SK-N-SH treated with all-trans-retinoic acid at 6 μM for 48 hours (cell line): Measurements from ENCODE around the gene EML5.

Source experiments
- ATAC-seq: fragments of 200-7000 bp; cut with Tn5 transposase; 3 replicates; pipeline ENCODE4 v1.9.1; 2020; ENCODE audit warnings: mild to moderate bottlenecking, moderate library complexity
- ARNTL ChIP-seq: fragments of 450-650 bp; formaldehyde crosslinking; IDR thresholded peaks from 2 replicates; pipeline ENCODE4 v1.5.0; 2020; ENCODE audit warnings: low read depth, mild to moderate bottlenecking, moderate library complexity, borderline replicate concordance
- BACH2 ChIP-seq: fragments of 250-450 bp; sonication (Bioruptor Pico); IDR thresholded peaks from 2 replicates; pipeline ENCODE4 v1.9.0; 2021; ENCODE audit warnings: mild to moderate bottlenecking, borderline replicate concordance
- ESRRG ChIP-seq: fragments of 250-450 bp; sonication (Bioruptor Pico); IDR thresholded peaks from 2 replicates; pipeline ENCODE4 v1.6.1; 2021; ENCODE audit warnings: mild to moderate bottlenecking
- GLIS3 ChIP-seq: fragments of 250-450 bp; sonication (Bioruptor Pico); IDR thresholded peaks from 2 replicates; pipeline ENCODE4 v1.5.0; 2020; ENCODE audit warnings: mild to moderate bottlenecking, moderate library complexity
- OSR1 ChIP-seq: fragments of 250-450 bp; sonication (Bioruptor Pico); IDR thresholded peaks from 2 replicates; pipeline ENCODE4 v1.8.0; 2022; ENCODE audit warnings: moderate library complexity, mild to moderate bottlenecking, inconsistent platforms
- PPARA ChIP-seq: fragments of 250-450 bp; sonication (Bioruptor Pico); IDR thresholded peaks from 2 replicates; pipeline ENCODE4 v1.5.0; 2020; ENCODE audit warnings: mild to moderate bottlenecking, borderline replicate concordance
- RARB ChIP-seq: fragments of 250-450 bp; sonication (Bioruptor Pico); IDR thresholded peaks from 2 replicates; pipeline ENCODE4 v1.8.0; 2021; ENCODE audit warnings: mild to moderate bottlenecking, moderate library complexity
- SNAI2 ChIP-seq: fragments of 250-450 bp; sonication (Bioruptor Pico); IDR thresholded peaks from 2 replicates; pipeline ENCODE4 v1.5.0; 2020; ENCODE audit warnings: mild to moderate bottlenecking, moderate library complexity
- TCF4 ChIP-seq: fragments of 250-450 bp; sonication (Bioruptor Pico); IDR thresholded peaks from 2 replicates; pipeline ENCODE4 v1.8.0; 2021; ENCODE audit warnings: mild to moderate bottlenecking, moderate library complexity, borderline replicate concordance
- ZC3H10 ChIP-seq: fragments of 250-450 bp; sonication (Bioruptor Pico); IDR thresholded peaks from 2 replicates; pipeline ENCODE4 v1.5.1; 2021; ENCODE audit warnings: mild to moderate bottlenecking, moderate library complexity
- ZFP3 ChIP-seq: fragments of 250-450 bp; sonication (Bioruptor Pico); IDR thresholded peaks from 2 replicates; pipeline ENCODE4 v1.5.0; 2020; ENCODE audit warnings: mild to moderate bottlenecking, moderate library complexity
- ZNF565 ChIP-seq: fragments of 450-650 bp; formaldehyde crosslinking; conservative IDR thresholded peaks from 2 replicates; pipeline ENCODE4 v1.5.0; 2020; ENCODE audit warnings: low read depth, mild to moderate bottlenecking, moderate library complexity
- ZNF8 ChIP-seq: fragments of 450-650 bp; formaldehyde crosslinking; IDR thresholded peaks from 2 replicates; pipeline ENCODE4 v1.5.0; 2020; ENCODE audit warnings: mild to moderate bottlenecking, moderate library complexity
- TF ChIP-seq, protein P1 (sequence below): fragments of 250-450 bp; sonication (Bioruptor Pico); IDR thresholded peaks from 2 replicates; pipeline ENCODE4 v1.8.0; 2021; ENCODE audit warnings: low read depth, mild to moderate bottlenecking, moderate library complexity, borderline replicate concordance
- TF ChIP-seq, protein P2 (sequence below): fragments of 250-450 bp; sonication (Bioruptor Pico); IDR thresholded peaks from 2 replicates; pipeline ENCODE4 v1.5.0; 2020; ENCODE audit warnings: mild to moderate bottlenecking, moderate library complexity
- TF ChIP-seq, protein P3 (sequence below): fragments of 250-450 bp; sonication (Bioruptor Pico); IDR thresholded peaks from 2 replicates; pipeline ENCODE4 v1.5.1; 2021; ENCODE audit warnings: mild to moderate bottlenecking, moderate library complexity

EML5 gene

DNA sequence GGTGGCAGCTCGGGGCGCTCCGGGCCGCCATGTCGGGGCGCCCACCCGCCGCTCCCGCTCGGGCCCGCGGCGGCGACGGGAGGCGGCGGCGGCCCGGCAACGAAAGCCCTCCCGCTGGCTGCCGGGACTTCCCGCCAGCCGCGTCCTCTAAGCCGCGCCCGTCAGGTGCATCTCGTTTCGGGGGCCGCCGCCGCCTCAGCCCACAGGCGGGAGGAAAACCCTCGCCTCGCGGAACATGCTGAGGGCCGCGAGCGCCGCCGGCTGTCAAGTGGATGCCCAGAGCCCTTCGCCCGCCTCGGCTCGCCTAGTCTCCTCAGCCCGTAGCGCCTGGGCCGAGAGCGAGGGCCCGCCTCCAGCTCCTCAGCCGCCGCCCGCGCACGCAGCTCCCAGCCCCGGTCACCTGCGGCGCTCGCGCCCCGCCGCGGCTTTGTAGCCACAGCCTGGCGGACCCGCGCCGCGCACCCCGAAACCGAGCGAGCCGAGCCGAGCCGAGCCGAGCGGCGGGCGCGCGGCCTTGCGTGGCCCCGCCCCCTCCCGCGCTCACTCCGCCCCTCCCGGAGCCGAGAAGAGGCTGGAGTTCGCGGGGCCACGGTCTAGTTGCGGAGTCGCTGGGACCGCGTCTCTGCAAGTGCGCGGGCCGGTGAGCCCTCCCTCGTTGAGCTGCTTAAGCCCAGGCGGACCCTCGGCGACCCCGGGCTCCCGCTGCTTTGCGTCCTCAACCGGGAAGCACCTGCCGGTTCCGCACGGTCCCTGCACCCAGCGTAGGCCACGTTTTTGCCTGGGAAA is at the start of gene EML5:
TSS of gene EML5 (minus strand) at position 481 of the 786 bp plus-strand sequence. CDS start at position 31, 450 bp downstream.
- peak; percentile 94 for ATAC-seq
- TF ChIP-seq TCF4 (CRISPR knock-in tag) (no peak), PPARA (no peak), ESRRG (CRISPR knock-in tag) (0 out of 2 replicates have a peak, but pooled peaks have one; percentile 12)
- TF ChIP-seq, protein P1, sequence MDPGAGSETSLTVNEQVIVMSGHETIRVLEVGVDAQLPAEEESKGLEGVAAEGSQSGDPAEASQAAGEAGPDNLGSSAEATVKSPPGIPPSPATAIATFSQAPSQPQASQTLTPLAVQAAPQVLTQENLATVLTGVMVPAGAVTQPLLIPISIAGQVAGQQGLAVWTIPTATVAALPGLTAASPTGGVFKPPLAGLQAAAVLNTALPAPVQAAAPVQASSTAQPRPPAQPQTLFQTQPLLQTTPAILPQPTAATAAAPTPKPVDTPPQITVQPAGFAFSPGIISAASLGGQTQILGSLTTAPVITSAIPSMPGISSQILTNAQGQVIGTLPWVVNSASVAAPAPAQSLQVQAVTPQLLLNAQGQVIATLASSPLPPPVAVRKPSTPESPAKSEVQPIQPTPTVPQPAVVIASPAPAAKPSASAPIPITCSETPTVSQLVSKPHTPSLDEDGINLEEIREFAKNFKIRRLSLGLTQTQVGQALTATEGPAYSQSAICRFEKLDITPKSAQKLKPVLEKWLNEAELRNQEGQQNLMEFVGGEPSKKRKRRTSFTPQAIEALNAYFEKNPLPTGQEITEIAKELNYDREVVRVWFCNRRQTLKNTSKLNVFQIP (CRISPR knock-in tag) = 0 out of 2 replicates have a peak, but pooled peaks have one; percentile 29

DNA sequence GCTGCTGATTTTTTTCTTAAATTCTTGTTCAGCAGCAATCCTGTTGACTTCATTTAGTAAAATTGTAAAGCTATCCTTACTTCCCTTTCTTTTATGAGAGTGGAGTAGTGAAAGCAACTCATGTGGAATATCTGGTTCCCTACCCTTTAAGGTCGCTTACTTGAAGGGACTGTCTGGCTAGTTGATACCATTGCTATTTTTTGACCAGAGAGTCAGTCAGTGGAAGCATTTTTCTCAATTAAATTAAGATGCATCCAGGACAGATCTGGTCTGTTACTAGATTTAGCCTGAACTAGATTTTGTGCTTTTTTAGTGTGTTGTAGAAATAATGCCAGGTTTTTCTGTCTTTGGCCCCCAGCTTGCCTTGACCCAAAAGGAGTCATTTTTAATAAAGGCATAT is 49.7 kb upstream of the EML5 start:
- no peak for TF ChIP-seq GLIS3
- TF ChIP-seq, protein P2, sequence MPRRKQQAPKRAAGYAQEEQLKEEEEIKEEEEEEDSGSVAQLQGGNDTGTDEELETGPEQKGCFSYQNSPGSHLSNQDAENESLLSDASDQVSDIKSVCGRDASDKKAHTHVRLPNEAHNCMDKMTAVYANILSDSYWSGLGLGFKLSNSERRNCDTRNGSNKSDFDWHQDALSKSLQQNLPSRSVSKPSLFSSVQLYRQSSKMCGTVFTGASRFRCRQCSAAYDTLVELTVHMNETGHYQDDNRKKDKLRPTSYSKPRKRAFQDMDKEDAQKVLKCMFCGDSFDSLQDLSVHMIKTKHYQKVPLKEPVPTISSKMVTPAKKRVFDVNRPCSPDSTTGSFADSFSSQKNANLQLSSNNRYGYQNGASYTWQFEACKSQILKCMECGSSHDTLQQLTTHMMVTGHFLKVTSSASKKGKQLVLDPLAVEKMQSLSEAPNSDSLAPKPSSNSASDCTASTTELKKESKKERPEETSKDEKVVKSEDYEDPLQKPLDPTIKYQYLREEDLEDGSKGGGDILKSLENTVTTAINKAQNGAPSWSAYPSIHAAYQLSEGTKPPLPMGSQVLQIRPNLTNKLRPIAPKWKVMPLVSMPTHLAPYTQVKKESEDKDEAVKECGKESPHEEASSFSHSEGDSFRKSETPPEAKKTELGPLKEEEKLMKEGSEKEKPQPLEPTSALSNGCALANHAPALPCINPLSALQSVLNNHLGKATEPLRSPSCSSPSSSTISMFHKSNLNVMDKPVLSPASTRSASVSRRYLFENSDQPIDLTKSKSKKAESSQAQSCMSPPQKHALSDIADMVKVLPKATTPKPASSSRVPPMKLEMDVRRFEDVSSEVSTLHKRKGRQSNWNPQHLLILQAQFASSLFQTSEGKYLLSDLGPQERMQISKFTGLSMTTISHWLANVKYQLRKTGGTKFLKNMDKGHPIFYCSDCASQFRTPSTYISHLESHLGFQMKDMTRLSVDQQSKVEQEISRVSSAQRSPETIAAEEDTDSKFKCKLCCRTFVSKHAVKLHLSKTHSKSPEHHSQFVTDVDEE (CRISPR knock-in tag) = peak; percentile 67; the same call in 1 of the 2 replicates
- TF ChIP-seq SNAI2 (CRISPR knock-in tag) = no peak
- no peak; the same call in 2 of the 3 replicates for ATAC-seq

DNA sequence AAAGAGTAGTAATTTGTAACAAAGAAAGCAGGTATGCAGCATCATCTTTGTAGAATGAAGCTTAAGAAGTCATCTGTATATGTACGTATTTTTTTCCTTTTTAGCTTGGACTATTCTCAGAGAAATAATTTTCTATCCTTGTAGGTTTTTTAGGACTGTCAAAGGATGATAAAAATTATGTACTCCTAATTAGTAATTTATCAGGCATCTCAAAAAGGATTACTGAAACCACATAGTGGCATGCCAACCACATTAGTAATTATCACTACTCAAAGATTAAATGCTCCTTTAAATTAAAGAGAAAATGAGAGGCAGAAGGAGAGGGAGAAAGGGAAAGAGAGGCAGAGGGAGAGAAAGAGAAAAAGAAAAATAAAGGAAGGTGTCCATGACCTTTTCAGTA is 49.0 kb upstream of the EML5 start:
- ATAC-seq = no peak
- TF ChIP-seq, protein P3, sequence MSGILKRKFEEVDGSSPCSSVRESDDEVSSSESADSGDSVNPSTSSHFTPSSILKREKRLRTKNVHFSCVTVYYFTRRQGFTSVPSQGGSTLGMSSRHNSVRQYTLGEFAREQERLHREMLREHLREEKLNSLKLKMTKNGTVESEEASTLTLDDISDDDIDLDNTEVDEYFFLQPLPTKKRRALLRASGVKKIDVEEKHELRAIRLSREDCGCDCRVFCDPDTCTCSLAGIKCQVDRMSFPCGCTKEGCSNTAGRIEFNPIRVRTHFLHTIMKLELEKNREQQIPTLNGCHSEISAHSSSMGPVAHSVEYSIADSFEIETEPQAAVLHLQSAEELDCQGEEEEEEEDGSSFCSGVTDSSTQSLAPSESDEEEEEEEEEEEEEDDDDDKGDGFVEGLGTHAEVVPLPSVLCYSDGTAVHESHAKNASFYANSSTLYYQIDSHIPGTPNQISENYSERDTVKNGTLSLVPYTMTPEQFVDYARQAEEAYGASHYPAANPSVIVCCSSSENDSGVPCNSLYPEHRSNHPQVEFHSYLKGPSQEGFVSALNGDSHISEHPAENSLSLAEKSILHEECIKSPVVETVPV (CRISPR knock-in tag) = no peak
- TF ChIP-seq OSR1 (CRISPR knock-in tag) (no peak), GLIS3 (no peak), RARB (CRISPR knock-in tag) (no peak), BACH2 (CRISPR knock-in tag) (no peak), PPARA (no peak), ZNF8 (CRISPR knock-in tag) (no peak)
- TF ChIP-seq, protein P1 (CRISPR knock-in tag) = no peak

DNA sequence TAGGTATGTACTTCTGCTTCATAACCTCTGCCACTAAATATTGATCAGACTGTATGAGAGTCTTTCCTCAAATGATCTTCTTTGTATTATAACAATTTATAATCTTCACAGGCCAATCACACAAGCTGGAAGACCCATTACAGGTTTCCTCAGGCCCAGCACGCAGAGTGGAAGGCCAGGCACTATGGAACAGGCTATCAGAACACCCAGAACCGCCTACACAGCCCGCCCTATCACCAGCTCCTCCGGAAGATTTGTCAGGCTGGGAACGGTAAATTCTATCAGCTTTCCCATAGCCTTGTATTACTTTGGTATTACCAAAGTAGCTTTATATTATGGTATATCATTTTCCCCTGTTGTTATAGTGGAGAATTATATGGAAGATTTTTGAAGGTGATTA is 48.2 kb upstream of the EML5 start:
- no peak for ATAC-seq
- TF ChIP-seq GLIS3 (no peak), ZFP3 (CRISPR knock-in tag) (no peak), ZC3H10 (CRISPR knock-in tag) (no peak), OSR1 (CRISPR knock-in tag) (no peak), ZNF565 (CRISPR knock-in tag) (no peak), RARB (CRISPR knock-in tag) (no peak), ARNTL (CRISPR knock-in tag) (no peak), PPARA (no peak)
- TF ChIP-seq, protein P3 (CRISPR knock-in tag) = no peak
